GM10847 (cell line): Measurements from ENCODE around the gene RBMY1F.
"Not testable (repeated sequence)": the region's sequence is repeated elsewhere in the genome, so short reads cannot be mapped to it uniquely, and the experiment has no call there.

Source experiments
- POLR2A ChIP-seq: IDR thresholded peaks from 2 replicates; pipeline ENCODE4 v1.6.1; 2011; ENCODE audit not compliant: insufficient read length; ENCODE audit errors: extremely low read depth

Gene RBMY1F

DNA sequence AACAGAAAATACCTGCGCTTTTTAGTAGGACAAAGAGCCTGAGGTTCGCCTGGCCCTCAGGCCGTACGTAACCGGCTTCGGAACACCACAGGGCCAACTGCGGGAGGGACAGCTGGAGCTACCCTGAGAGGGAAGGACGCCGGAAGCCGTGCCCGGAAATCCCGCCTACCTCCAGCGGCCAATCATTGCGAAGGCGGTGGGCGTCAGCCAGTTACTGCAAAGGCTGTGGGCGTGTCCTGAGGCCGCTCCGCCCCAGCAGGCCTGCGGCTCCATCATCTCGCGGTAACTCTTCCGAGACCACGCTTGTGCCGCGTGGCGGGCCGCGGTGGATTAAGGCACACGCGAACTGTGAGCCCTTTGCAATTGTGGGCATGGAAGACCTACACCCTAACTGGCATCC is at the start of gene RBMY1F:
Gene RBMY1F, minus strand, starts transcription at position 101 of the 400 bp plus-strand sequence. CDS start 1,954 bp downstream, outside the sequence.
- TF ChIP-seq POLR2A: not testable (repeated sequence)
